Erythroblast (primary cell): Measurements from ENCODE around the gene TMEM181.

ENCODE experiments used
- DNase-seq, 2 experiments: peaks; one replicate each; lab custom pipeline; 2025; lab: John Stamatoyannopoulos, UW
- GATA1 ChIP-seq: IDR thresholded peaks from 2 replicates; pipeline ENCODE4 v1.6.1; 2011; ENCODE audit warnings: low read depth, mild to moderate bottlenecking, control low read depth, low read length, moderate library complexity
- POLR2A ChIP-seq: IDR thresholded peaks from 2 replicates; pipeline ENCODE4 v1.6.1; 2011; ENCODE audit warnings: mild to moderate bottlenecking, low read length

Gene TMEM181

DNA sequence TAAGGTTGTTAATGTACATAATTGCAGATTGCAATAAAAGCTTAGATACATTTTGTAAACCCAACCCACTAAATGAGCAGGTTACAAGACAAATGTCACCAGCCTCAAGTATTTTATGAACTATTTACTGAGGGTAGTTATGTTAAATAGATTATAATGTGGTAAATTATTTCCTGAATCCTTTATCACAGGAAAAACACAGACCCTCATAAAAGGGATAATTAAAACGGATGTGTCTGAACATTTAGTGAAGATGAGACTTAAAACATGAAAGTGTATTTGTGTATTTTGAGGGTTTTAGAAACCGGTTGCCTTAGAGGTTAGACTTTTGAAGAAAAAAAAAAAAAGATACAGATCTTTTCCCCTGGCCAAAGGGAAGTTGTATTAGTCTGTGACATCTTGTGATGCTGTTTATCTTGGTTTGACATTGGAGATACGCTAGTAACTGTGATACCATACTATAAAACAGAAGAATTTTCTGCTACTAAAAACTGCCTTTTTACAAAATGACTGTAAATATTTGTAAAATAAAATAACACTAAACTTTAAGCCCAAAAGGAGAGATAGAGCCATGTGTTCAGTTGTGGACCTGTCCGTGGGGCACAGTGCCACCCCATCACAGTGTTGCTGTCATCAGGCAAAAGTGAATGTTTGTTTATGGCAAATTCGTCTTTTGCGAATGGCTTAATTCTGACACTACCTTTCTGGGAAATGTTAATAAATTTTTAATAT lies 75.0 kb downstream of the TMEM181 start:
- DNase-seq: no peak
- TF ChIP-seq POLR2A (no peak), GATA1 (no peak)

DNA sequence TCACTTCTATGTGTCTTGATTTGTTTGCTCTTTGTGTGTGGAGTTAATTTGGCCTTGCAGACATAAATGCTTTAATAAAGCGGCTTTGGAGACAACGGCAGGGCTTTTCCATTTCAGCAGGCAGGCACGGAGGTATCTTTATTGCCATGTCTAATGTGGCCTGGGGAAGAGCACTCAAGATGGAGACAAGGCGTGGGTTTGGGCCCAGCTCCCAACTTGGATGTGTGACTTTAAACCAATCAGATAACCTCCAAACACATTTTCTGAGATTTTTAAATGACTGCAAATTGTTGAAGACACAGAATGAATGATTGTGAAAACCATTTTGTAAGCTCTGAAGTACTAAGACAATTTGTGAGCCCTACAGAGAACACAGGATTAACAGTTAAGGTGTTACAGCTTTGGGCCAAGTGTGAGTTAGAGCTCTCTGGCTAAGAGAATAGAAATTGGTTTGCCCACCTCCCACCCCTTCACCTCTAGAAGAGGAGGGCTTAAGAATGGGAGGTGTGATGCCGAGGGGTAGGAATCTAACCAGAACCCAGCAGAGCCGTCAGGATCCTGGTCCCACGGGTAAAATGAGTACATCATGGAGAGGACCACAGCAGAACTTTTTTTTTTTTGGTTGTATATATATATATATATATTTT lies 75.7 kb downstream of the TMEM181 start:
- no peak for TF ChIP-seq GATA1
- no peak for TF ChIP-seq POLR2A
- DNase-seq: no peak

DNA sequence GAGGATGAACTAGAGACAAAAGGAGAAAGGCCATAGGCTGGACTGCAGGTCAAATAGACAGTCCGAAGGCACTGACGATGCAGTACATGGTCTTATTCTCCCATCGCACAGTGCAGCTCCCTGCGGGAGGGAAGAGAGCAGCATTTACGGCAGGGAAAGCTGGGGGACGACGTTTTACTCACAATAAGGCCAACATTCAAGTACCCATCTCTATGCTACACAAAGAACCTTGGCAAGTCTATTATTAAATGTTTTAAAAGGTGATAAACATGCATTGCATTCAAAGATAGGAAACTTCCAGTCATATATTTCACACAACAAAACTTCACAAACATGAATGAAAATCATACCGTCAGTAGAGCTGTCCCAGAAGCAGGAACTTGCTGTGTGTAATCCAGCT lies 76.9 kb downstream of the TMEM181 start:
- TF ChIP-seq GATA1 (no peak), POLR2A (no peak)
- no peak for DNase-seq

DNA sequence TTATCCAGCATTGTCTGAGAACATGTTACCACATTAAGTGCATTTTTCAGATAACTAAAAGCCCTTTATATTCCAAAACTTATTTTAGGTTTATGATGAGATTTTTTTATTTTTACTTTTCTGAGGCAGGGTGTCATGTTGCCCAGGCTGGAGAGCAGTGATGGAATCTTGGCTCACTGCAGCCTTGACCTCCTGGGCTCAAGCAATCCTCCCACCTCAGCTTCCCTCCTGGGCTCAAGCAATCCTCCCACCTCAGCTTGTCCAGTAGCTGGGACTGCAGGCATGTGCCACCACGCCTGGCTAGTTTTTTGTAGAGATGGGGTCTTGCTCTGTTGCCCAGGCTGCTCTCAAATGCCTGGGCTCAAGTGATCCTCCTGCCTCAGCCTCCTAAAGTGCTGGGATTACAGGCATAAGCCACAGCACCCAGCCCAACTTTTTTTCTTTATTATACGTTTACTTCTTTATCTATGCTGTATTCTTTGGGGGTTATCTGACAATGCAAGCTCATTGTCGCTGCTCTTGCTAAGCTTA lies 78.5 kb downstream of the TMEM181 start:
- no peak for TF ChIP-seq GATA1
- TF ChIP-seq POLR2A: no peak
- peak in 1 of 2 experiments; percentile 27 for DNase-seq

DNA sequence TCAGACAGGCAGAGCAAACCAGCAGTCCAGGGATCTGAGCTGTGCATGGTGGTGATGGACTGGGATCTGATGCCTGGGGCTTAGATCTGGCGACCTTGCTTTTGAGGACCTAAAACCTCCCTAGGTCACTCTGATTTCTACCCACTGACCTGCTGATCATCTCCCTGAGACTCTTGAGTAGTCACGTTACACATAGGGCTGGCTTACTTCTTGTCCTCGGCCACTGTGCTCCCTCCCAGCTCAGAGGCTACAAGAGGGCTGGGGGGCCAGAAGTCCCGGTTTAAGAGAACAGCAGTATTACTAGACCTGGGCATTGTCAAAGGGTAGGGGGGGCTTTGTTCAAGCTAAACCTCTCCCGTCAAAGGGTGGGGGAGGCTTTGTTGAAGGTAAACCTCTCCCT lies 79.2 kb downstream of the TMEM181 start:
- TF ChIP-seq POLR2A (no peak), GATA1 (no peak)
- DNase-seq: no peak

DNA sequence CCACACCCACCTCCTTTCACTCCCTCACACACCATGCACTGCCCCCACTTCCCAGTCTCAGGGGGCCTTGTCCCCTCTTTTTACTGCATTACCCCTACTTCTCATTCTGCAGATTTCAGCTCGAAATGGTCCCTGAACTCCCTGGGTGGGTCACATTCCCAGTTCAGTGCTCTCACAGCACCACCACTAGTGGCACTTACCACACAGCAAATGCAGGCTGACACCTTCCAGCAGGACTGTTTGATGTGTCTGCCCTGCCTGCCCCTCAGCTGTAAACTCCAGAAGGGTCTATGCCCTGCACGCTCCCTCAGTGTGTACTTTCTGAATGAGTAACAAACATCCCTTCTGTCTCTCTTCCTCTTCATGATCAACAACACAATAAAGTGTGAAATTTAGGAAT lies 80.6 kb downstream of the TMEM181 start:
- TF ChIP-seq GATA1: no peak
- TF ChIP-seq POLR2A: no peak
- DNase-seq: no peak

DNA sequence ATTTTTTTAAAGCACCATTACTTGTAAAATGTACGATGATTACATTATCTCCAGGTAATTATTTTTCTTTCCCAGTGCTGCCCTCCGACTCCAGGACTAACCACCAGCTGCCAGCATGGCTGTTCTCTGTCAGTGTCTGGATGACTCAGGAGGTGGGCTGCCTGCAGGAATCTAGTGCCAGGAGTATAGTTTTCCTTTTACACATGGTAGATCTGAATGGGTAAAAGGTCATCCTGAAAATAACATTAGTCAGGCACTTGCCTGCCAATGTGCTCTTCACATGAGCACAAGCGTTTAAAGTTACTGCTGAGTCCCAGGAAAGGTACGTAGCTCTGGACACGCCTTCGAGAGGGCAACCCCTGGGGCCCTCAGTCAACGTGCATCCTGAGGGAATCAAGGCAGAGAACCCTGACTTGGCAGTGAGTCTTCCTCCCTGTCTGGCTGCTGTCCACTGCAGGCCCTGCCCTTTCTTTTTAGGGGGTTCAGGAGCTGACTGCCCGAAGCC lies 82.3 kb downstream of the TMEM181 start:
- DNase-seq: no peak
- no peak for TF ChIP-seq GATA1
- TF ChIP-seq POLR2A: no peak

DNA sequence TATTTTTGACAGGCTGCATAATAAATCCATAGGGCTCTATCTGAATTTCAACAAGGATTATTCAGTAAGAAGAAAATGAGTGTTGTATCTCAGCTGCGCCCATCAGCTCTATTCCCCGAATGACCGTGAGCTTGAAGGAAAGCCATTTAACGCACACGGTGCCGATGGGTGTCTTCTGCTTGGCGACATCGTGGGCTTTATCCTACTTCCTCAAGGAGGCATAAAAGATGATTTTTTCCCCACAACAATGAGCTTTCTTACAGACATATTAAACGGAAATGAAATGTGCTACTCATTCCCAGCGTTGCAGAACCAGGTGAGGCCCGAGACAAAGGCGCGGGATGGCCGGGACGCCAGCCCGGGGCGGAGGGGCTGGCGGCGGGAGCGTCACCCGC lies 83.9 kb downstream of the TMEM181 start:
- TF ChIP-seq GATA1 (no peak), POLR2A (no peak)
- peak; percentile 51 to 65 for DNase-seq

DNA sequence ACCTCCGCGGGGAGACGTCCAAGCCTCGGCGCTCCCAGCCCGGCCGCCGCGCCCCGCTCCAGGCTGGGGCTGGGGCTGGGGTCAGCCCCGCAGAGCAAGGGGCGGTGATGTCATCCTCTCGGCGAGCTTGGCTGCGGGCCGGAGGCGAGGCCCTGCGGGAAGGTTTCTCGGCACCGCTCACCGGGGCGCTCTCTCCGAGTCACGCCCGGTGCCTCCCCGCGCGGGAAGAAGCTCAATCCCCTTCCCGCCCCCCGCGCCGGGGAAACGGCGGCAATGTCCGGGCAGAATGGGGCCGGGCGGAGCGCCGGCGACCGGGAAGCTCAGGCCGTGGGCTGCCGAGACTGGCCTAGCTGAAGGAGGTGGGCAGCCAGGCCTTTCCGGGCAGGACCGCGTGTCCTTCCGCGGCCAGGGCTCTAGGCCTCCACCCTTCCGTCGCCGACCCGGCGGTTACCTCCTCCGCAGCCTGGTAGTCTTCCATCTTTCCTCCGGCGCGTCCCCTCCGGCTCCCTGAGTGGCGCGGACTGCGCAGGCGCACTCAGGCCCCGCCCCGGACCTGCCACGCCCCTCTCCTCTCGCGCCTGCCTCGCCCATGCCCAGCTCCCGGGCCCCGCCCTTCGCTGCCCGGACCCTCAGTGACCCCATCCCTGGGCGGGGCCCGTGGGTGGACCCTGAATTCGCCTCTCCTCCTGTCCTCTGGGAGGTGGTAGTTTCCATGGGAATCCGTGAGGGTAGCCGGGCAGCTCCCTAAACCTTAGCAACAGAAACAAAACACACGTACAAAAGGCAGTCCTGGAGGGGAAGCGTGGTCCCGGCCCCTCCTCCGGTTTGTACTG lies 84.6 kb downstream of the TMEM181 start, which contains the start of gene DYNLT1:
Gene DYNLT1 (minus strand): TSS at position 513 of the 833 bp plus-strand sequence. CDS start 35 bp downstream, at position 478.
- TF ChIP-seq POLR2A (peak; percentile 93), GATA1 (no peak)
- peak; percentile 89 to 93 for DNase-seq

DNA sequence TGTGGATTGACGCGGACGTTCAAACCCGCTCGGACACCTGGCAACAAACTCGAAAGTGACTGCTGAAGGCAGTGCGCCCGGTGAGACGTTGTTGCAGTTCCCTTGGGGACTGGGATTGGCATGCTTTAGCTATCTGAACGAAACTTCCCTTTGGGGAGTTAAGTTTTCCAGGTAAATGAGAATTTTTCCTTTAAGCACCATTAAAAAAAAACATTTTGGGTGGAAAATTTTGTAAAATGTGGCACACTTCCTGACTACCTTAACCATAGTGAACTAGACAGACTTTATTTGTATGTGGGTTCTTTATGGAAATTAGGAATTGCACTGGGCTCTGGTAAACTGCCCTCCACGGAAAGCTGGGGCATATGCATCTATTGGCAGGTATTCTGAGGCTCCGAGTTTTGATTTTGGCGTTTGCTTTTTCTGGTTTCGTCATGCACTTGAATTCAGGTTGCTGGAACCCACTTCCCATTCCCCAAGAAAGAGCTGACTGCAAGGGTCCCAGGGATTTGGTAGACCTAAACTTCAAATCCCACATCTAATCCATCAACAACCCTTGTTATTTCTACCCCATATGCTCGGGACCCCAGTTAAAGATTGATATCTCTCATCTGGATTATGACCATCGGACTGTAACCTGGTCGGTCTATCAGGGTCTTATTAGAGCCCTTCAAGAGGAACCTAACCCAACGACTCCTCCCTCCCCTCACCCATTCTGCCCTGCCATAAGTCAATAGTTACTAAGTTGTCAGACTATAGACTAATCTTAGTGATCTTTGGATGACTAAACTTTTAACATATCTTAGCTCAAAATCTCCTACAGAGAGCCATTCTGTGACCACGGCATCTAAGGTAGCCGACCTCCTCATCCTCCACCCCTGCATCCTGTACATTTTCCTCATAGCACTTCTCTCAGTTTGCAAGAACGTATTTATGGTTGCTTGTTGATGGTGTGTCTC lies 85.5 kb downstream of the TMEM181 start:
- peak in 1 of 2 experiments; percentile 30 for DNase-seq
- TF ChIP-seq POLR2A: no peak
- TF ChIP-seq GATA1: no peak

DNA sequence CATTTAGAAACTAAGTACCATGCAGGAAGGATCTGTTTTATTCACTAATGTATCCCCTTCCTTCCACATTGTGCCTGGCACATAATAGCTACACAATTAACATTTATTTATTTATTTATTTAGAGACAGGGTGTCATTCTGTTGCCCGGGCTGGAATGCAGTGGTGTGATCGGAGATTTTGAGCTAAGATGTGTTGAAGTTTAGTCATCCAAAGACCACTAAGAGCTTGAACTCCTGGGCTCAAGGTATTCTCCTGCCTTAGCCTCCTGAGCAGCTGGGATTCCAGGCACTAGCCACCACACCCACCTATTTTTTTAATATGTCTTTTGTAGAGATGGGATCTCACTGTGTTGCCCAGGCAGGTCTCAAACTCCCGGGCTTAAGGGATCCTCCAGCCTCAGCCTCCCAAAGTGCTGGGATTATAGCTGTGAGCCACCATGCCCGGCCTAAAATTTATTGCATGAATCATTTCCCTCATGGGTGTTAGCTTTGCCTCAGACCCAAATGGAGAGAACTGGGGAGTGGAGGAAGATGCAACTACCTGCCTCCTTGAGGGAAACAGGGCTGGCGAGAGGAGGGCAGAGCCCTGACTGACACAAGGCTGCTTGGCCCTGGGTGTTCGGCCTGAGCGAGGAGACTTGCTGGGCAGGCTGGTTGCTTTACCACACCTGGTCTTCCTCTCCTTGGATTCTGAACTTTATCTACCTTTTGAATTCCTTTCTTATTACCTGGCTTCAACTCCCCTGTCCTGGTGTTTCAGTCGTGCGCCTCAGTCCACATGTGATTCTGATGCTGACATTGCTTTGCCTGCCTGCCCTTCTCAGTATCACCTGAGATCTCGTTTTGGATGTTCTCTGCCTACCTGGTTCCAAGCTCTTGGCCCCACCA lies 86.4 kb downstream of the TMEM181 start:
- no peak for DNase-seq
- TF ChIP-seq GATA1 (no peak), POLR2A (no peak)

DNA sequence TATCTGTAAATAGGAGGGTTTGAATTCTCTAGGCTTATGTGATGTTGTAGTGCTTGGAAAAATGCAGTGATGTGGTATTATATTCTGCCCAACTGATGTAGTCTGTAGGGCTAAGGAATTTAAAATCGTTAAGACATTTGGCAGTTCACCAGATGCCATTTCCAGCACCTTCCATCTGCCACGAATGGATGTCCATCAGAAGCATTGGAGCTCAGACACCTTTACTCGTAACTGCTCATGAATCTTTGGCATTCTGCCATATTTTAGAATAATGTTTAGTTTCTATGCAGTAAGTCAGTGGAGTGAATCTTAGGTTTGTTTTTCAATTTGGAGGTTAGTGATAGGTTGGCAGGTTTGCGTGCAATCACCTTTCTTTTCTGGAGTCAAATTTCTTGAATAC lies 87.6 kb downstream of the TMEM181 start:
- DNase-seq: no peak
- TF ChIP-seq GATA1: no peak
- TF ChIP-seq POLR2A: no peak
